ENCODE measurements around the gene TAS2R20.
"Not testable (repeated sequence)": the region's sequence is repeated elsewhere in the genome, so short reads cannot be mapped to it uniquely, and the experiment has no call there.

Gene TAS2R20, protein sequence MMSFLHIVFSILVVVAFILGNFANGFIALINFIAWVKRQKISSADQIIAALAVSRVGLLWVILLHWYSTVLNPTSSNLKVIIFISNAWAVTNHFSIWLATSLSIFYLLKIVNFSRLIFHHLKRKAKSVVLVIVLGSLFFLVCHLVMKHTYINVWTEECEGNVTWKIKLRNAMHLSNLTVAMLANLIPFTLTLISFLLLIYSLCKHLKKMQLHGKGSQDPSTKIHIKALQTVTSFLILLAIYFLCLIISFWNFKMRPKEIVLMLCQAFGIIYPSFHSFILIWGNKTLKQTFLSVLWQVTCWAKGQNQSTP

DNA sequence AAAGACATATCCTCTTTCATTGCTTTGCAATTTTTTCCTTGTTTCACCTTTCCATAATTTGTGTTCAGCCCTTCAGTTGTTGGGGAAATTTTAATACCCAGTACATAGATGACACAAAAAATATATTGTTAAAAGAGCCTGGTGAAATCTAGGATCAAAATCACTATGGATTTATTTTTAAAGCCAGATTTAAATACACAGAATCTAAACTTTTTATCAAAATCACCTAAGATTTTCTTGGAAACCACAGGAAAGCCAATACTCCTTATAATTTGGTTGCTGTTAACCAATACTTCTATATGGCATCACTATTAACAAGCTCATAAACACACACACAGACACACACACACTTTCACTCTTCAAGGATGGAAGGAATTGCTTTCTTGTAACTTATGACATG lies at the start of gene TAS2R20:
Gene TAS2R20, minus strand, starts transcription at position 101 of the 400 bp plus-strand sequence. CDS start 429 bp downstream, outside the sequence.
- DNase-seq: no peak

DNA sequence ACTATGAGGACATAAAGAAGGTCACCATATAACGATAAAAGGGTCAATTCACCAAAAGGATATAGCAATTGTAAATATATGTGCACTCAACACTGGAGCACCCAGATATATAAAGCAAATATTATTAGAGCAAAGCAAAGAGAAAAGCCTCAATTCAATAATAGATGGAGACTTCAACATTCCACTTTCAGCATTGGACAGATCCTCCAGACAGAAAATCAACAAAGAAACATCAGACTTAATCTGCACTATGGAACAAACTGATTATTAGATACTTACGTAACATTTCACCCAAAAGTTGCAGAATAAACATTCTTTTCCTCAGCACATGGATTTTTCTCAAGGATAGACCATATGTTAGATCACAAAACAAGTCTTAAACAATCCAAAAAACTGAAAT lies 43.3 kb upstream of the TAS2R20 start:
- DNase-seq: not testable (repeated sequence)

- no peak for DNase-seq
Measured at GRCh38 chr12:11040162-11040561, 42.1 kb upstream of the TAS2R20 start.

DNA sequence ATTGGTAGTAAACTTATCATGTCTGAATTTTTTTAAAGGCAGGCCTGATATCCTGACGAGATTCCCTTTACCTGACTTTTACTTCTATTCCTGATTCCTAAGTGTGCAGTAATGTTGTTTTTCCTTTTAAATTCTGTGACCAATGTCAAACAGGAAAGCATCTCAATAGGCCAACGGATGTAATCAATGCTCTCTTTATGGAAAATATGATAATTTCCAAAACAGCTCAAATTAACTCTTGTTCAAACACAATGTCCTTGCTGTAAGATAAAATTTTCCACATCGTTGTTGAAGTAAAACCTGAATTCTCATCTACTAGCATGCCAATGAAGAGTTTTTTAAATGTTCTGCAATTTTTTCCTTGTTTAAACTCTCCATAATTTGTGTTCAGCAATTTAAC lies 41.1 kb upstream of the TAS2R20 start:
- no peak for DNase-seq

- DNase-seq: not testable (repeated sequence)
Measured at GRCh38 chr12:11033959-11034358, 35.9 kb upstream of the TAS2R20 start.

DNA sequence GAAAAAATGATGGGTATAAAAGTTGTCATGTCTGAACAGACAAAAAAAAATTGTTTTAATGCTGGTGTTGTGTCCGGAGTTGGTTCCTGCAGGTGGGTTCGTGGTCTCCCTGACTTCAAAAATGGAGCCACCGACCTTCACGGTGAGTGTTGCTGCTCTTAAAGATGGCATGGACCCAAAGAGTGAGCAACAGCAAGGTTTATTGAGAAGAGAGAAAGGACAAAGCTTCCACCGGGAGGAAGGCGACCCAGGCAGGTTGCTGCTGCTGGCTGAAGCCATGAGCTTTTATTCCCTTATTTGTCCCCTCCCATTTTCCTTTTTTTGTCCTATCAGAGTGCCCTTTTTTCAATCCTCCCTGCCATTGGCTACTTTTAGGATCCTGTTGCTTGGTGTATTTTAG lies 33.2 kb upstream of the TAS2R20 start, which contains the start of gene TAS2R31:
Gene TAS2R31, minus strand, starts transcription at position 101 of the 400 bp plus-strand sequence. Its CDS starts 72 bp downstream, at position 29.
- no peak for DNase-seq

- no peak for DNase-seq
Measured at GRCh38 chr12:11026118-11026517, 28.0 kb upstream of the TAS2R20 start.

DNA sequence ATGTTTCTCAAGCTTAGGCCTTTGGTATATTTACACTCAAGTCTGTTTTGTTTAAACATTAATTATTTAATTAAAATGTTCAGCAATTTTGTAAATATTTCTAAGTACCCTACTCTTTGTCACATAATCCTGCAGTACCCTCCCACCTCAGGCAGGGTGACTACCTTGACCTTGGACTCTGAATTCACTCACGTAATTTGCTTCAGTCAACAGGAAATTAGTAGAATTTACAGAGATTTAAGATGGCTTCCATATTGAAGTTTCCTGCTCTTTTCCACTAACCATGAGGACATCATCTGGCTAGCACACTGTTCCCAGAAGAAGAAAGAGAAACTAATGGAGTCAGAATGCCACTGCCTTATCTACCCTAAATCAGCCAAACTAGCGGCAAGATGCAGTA lies 25.3 kb upstream of the TAS2R20 start:
- DNase-seq: no peak

DNA sequence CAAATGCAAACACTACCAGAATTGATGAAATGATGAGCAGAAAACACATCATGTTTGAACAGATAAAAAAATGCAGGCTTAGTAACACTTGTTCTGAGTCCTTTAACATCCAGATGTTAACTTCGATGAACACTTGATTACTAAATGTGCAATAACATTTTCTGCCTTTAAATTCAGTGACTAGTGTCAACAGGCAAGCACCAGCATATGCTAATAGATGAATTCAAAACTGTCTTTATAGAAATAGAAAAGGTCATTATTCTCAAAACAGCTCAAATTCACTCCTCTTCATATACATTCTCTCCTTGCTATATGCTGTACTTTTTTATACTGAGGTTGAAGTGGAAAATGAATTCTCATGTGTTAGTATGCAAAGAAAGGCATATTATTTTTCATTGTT lies 24.4 kb upstream of the TAS2R20 start, which contains the start of gene TAS2R19:
Gene TAS2R19, minus strand, starts transcription at position 101 of the 400 bp plus-strand sequence. Its CDS starts 49 bp downstream, at position 52.
- DNase-seq: no peak

DNA sequence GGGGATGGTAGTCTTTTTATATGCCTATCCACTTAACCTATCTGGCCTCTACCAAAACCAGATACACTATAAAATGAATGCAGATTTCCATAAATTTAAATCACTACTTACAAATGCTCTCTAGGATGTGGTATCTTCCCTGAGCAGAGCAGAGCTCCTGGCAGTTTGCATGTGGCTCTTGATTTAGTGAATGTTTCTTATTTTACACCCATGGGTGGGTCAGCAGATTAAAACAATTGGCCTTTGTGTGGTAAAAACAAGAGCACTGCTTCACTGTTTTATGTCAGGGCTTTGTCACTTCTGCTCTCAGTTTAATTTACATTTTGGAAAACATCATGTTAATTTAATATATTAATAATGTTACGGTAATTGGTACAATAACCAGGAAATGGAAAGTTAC lies 18.8 kb upstream of the TAS2R20 start:
- DNase-seq: no peak

GRCh38 chr12:11015775-11016430 lies 17.8 kb upstream of the TAS2R20 start:
- no peak for DNase-seq

- no peak for DNase-seq
Measured at GRCh38 chr12:11014234-11014633, 16.1 kb upstream of the TAS2R20 start.

GRCh38 chr12:11007608-11008007 lies 9.5 kb upstream of the TAS2R20 start:
- no peak for DNase-seq

GRCh38 chr12:10994307-10994706 lies 3.8 kb downstream of the TAS2R20 start:
- no peak for DNase-seq

GRCh38 chr12:10989107-10989506 lies 9.0 kb downstream of the TAS2R20 start:
- DNase-seq: no peak

GRCh38 chr12:10986812-10987211 lies 11.3 kb downstream of the TAS2R20 start, which contains the start of gene TAS2R50:
TAS2R50 (minus strand) TSS chr12:10986912; CDS start chr12:10986860, 52 bp downstream.
- DNase-seq: no peak

DNA sequence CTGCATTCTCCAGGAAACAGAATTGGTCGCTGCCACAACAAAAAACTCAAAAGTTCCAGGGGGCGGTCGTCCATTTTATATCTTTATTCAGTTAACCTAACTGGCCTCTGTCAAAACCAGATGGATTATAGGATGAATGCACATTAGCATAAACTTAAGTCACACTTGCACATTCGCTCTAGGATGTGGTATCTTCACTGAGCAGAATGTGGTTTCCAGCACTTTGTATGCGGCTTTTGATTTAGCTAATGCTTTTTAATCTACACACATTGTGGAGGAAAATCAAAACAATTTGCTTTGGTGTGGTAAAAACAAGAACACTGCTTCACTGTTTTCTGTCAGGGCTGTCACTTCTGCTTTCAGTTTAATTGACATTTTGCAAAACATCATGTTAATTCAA lies 15.9 kb downstream of the TAS2R20 start:
- no peak for DNase-seq

DNA sequence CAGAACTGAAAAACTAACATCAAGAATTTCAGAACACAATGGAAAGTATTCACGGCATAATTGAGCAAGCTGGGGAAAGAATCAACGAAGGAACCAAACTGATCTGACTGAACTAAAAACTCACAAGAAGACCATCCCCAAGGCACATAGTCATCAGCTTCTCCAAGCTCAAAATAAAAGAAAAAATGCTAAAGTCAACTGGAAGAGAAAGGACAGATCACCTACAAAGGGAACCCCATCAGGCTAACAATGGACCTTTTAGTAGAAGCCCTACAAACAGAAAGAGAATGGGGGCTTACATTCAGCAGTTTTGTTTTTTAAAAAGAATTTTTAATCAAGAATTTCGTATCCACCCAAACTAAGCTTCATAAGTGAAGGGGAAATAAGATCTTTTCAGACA lies 23.1 kb downstream of the TAS2R20 start:
- no peak for DNase-seq

- no peak for DNase-seq
Measured at GRCh38 chr12:10968765-10969456, 29.2 kb downstream of the TAS2R20 start.

DNA sequence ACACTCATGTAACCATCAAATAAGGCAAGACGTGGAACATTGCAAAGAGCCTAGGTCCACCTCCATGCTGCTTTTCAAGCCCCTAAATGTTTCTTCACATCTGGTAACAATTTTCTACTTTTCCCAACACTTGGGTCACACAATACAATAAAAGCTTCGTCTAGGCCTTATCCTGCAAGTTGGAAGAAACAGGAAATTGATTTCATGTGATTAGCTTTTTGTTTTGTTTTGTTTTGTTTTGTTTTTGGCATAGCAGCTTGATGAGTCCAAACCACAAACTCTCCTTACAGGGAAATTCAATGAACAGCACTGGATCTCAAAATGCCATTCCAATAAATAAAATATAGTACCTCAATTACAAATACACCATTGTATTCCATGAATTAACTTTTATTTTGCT lies 30.7 kb downstream of the TAS2R20 start:
- no peak for DNase-seq

- no peak for DNase-seq
Measured at GRCh38 chr12:10966314-10966713, 31.8 kb downstream of the TAS2R20 start.

DNA sequence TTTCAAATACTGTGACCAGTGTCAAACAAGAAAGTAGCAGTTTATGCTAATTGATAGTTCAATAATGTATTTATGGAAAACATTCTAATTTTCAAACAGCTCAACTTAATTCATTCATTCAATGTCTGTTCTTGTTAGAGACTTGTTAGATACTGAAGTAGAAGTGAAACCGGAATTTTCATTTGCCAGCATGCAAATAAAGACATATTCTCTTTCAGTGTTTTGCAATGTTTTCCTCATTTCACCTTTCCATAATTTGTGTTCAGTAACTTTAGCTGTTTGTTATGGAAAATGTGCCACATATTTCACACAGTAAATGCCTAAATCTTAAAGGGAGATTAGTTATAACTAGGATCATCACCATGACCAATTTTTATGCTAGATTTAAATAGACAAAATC lies 32.6 kb downstream of the TAS2R20 start:
- no peak for DNase-seq

- no peak for DNase-seq
Measured at GRCh38 chr12:10960211-10960610, 37.9 kb downstream of the TAS2R20 start.

GRCh38 chr12:10959804-10960203 lies 38.3 kb downstream of the TAS2R20 start:
- DNase-seq: no peak

All from activated effector memory CD4-positive, alpha-beta T cell treated with Interleukin-2 at 50 U/mL for 16 hours (primary cell).